Medulla oblongata (tissue), 1 donor: Measurements from ENCODE around the gene KREMEN2.

Experiments
- DNase-seq: peaks from one replicate; pipeline ENCODE4 v3.0.0-alpha.2; 2015; ENCODE audit errors: extremely low spot score

KREMEN2 gene

DNA sequence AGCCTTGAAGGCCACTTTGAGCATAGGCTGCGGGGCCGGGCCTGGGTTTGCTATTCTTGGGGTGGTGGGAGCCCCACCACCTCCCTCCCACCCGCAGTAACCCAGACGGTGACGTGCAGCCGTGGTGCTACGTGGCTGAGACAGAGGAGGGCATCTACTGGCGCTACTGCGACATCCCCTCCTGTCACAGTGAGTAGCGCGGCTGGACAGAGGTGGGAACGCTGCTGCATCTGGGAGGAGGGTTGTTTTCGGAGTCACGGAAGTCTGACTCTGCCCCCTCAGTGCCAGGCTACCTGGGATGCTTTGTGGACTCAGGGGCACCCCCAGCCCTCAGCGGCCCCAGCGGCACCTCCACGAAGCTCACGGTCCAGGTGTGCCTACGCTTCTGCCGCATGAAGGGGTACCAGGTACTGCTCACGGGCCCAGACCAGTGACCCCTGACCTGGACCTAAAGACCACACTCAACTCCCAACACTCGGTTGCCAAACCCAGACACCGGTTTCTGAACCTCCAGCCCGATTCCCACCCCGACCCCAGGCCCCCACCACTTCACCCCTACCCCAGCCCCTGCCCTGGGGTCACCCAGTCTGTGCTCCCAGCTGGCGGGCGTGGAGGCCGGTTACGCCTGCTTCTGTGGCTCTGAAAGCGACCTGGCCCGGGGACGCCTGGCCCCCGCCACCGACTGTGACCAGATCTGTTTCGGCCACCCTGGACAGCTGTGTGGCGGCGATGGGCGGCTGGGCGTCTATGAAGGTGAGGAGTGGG, 2.1 kb downstream of the KREMEN2 start:
- DNase-seq = no peak

DNA sequence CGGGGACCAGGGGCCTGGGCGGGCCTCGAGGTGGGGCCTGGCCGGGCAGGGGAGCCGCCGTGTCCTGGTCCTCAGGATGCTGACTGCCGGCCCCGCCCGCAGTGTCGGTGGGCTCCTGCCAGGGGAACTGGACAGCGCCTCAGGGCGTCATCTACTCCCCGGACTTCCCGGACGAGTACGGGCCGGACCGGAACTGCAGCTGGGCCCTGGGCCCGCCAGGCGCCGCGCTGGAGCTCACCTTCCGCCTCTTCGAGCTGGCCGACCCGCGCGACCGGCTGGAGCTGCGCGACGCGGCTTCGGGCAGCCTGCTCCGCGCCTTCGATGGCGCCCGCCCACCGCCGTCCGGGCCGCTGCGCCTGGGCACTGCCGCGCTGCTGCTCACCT, 2.7 kb downstream of the KREMEN2 start:
- no peak for DNase-seq

DNA sequence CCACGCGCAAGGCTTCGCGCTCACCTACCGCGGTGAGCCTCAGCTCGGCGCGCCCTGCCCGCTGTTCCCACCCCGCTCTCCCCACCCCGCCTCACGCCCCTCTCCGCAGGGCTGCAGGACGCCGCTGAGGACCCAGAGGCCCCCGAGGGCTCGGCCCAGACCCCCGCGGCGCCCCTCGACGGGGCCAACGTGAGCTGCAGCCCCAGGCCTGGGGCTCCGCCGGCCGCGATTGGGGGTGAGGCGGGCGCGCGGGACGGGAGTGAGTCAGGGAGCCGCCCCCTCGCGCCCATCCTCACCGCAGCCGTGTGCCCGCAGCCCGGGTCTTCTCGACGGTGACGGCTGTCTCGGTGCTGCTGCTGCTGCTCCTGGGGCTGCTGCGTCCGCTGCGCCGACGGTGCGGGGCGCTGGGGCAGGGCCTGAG, 3.1 kb downstream of the KREMEN2 start:
- DNase-seq = no peak

DNA sequence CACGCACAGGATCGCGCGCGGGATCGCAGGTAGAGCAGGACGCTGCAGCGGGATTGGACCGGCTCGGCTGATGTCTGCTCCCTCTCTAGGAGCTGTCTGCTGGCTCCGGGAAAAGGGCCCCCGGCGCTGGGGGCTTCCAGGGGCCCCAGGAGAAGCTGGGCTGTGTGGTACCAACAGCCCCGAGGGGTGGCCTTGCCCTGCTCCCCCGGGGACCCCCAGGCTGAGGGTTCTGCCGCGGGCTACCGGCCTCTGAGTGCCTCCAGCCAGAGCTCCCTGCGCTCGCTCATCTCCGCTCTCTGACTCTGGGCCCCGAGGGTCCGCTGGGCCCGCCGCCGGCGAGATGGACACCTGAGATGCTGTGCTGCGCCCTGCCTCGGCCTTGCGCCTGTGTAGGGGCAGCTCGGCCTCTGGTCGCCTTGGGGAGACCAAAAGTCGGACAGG, 3.7 kb downstream of the KREMEN2 start:
- no peak for DNase-seq

DNA sequence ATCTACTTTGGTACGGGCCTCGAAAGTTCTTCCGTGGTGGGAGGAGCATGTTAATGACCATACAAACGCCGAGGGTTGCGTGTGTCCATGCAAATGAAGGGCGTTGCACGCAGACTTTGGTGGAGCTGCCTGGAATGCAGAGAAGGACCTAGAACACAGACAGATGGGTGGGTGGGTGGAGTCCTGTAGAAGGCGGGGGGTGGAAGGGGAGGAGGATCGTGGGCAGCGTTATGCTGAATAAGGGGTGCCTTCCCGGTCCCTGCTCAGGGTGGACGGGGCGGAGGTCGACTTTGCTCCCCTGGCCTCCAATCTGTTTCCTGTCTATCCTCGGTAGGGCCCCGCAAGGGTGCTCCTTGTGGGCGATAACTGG, 4.3 kb downstream of the KREMEN2 start:
- no peak for DNase-seq

DNA sequence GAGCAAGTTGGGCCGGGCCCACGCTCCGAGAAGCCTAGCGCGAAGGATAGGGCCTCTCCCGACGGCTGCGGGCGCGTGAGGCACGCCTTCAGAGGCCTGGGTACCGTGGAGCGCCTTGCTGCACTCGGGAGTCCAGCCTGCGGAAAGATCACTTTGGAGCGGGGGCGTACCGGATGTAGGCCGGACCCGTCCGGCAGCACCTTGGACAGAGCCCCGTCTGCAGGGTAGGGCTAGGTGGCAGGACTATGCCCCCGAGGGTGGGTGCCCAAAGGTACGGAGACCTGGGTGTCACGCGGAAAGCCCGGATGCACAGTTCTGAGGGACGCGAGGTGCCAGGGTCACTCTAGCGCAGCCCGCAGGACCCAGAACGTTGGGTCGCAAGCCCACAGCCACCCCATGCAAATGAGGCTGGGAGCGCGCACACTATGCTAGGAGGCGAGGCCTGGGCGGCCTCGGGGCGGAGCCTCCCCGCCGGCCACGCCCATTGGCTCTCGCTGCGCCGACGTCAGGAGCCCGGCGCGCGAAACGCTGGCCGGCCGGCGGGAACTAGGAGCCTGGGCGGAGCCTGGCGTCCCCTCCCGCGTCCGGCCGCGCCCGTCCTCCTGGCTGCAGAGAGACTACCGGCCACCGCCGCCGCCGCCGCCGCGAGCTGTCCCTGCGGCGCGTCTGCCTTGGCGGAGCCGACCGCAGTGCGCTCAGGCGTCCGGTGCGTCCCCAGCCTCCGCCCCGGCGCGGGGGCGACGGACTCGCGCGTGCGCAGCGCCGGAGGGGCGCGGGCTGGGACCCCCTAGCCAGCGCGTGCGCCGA, 4.9 kb downstream of the KREMEN2 start, which contains the start of gene PAQR4:
PAQR4 (plus strand) TSS at position 611 of the 807 bp plus-strand sequence. CDS start 327 bp downstream, outside the sequence.
- DNase-seq = peak; percentile 95

DNA sequence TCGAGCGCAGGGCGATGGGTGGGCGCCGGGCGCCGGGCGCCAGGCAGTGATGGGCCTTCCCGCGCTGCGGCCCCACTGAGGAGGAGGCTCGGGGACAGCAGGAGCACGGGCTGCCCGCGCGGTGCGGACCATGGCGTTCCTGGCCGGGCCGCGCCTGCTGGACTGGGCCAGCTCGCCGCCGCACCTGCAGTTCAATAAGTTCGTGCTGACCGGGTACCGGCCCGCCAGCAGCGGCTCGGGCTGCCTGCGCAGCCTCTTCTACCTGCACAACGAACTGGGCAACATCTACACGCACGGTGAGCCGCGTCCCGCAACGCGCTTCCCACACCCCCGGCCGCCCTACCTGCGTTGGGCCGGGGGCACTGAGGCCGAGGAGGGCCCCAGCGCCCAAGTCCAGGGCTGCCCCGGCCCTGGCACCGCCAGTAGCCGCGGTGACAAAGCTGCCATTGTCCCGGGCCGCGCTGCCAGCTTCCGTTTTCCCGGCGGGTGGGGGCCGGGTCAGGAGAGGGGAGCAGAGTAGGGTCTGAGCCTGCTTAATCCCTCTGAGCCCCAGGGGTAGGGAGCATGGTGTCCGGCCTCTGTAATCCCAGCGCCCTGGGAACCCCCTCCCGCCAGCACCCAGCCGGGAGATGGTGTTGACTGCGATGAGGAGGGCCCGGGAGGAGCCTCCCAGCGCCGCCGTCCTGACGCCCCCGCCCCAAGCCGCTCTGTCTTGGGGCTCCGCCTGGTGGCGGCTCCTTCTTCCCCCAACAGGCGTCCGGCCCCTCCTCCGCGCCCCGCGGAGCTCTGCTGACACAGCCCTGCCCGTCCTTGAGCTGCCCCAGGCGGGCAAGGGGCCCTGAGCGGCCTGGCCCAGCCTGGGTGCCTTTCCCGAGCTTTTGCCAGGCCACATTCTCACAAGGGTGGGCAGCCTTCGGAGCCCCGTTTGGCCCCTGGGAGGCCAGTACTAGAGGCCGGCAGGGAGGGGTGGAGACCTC, 5.8 kb downstream of the KREMEN2 start:
- DNase-seq = peak; percentile 77

DNA sequence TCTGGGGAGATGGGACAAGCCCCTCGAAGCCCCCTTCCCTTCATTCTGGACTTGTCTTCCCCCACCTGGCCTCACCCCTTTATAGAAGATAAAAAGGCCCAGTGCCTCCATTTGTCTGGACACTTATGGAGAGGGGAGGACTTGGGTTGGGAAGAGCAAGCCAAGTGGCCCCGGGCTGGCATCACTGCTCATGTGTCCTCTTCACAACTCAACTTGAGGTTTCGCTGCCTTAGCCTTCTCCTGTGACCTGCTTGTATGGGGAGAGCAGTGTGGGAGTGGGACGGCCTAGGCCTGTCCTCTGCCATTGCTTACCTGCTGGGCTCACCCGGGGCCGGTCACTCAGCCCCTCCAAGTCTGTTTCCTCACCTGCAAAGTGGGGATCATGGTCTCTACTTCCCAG, 6.5 kb downstream of the KREMEN2 start:
- DNase-seq = no peak

DNA sequence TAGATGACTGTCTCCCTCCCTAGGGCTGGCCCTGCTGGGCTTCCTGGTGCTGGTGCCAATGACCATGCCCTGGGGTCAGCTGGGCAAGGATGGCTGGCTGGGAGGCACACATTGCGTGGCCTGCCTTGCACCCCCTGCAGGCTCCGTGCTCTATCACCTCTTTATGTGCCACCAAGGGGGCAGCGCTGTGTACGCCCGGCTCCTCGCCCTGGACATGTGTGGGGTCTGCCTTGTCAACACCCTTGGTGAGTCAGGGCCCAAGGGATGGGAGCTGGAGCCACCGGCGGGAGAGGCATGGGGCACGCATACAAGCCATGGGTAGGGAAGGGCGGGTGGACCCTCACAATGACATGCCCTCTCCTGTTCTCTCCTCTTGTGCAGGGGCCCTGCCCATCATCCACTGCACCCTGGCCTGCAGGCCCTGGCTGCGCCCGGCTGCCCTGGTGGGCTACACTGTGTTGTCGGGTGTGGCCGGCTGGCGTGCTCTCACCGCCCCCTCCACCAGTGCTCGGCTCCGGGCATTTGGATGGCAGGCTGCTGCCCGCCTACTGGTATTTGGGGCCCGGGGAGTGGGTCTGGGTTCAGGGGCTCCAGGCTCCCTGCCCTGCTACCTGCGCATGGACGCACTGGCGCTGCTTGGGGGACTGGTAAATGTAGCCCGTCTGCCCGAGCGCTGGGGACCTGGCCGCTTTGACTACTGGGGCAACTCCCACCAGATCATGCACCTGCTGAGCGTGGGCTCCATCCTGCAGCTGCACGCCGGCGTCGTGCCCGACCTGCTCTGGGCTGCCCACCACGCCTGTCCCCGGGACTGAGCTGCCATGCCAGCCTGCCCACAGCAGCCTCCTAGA, 7.3 kb downstream of the KREMEN2 start:
- no peak for DNase-seq

DNA sequence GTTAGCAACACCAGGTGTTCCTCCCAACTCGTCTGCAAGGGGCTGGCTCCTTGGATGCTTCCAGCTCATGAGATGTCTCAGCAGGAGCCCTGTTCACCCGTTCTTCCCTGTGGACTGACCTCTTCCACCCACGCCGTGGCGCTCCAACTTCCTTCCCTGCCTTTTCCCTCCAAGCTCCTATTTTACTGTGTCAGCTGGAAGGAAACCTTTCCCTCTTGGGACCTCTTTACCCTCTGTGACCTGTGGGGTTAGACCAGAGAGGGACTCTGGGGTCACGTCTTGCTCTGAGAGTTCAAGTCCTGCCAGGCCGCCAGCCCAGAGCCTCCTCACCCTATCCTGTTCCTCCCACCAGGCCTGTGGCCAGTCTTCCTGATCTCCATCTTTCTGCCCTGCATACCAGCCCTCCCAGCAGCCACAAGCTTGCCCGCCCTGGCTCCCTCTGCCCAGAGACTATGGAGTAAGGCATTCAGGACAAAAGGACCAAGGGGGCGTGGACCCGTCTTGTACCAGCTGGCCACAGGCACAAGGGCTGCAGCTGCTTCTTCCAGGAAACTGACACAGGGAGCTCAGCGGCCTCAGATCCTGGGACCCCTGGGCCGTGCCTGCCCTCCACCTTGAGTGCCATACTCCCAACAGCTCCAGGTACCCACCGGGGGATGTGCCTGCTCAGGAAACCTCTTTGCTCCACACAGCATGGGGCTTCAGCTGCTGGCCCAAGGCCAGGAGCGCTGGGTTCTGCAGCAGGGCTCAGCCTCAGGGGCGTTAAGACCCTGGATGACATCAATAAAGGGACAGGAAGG, 8.1 kb downstream of the KREMEN2 start:
- peak; percentile 44 for DNase-seq

DNA sequence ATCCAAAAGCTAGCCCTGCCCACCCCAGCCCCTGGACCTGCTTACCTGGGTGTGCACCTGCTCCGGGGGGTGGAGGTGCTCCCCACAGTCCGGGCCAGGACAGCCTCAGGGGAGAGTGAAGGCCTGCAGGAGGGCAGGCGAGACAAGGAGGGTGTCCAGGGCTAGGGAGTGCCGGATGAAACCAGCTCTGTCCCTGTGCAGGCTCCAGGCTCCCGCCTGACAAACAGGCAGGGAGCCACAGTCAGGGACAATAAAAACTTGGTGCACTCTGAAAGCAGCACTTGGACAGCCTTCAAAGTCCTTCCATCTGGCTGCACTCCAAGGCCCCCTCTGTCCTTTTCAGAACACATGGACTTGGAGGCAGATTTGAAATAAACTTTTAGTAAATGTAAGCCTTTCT, 9.0 kb downstream of the KREMEN2 start:
- peak; percentile 83 for DNase-seq

DNA sequence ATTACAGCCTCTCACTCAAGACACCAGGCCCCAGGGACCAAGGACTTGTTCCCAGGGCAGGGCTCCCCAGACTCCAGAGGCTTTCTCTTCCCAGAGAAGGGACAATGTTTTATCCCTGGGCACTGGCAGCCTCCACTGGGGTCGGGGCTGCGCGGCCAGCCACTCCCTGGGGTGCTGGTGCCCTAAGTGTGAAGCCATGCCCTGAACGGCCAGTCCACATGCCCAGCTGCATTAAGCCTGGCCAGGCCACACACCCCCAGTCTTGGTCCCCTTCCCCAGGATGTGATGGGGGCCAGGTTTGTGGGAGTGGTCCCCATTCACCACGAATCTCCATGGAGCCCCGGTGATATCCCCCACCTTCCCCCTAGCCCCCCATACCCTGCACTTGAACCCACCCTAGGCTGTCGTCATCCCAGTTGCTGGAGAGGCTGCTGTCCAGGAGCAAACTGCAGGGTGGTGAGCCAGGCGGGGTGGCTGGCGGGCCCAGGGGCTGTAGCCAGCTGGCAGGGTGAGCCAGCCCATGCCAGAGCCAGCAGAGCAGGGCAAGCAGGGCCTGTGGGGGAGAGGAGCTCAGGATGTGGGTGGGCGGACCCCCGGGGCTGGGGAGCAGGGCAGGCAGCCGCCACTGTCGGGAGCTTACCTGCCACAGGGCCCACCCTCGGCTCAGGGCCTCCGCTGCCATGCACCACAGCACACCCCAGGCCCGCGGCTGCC, 9.7 kb downstream of the KREMEN2 start:
- DNase-seq = peak; percentile 38

DNA sequence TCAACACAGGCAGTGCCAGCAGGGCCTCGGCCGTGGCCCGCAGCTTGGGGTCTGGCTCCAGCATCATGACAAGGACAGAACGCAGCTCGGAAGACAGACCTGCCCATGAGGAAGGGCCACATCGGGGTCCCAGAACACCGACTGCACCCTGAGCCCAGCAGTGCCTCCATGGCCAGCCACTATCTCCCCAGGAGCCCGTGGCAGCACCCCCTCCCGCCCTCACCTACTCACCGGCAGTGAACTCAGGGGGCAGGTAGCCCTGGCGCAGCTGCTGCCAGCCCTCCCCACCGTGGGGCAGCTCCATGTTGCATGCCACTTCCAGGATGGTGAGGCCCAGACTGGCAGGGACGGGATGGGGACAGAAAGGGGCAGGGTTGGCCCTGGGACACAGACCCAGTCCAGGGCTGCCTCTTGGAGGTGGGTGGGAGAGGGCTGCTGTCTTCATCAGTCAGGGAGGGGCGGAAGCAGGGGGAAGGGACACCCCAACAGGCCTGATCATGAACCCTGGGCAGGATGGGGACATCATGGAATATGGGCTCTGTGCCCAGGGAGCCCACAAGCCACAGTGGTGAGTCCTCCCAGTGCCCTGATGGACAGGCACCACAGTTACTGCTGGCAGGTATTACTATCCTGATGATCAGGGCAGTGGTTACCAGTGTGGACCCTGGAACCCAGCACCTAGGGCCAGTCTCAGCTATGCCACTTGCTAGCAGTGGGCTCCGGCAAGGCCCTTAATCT, 10.4 kb downstream of the KREMEN2 start:
- no peak for DNase-seq

DNA sequence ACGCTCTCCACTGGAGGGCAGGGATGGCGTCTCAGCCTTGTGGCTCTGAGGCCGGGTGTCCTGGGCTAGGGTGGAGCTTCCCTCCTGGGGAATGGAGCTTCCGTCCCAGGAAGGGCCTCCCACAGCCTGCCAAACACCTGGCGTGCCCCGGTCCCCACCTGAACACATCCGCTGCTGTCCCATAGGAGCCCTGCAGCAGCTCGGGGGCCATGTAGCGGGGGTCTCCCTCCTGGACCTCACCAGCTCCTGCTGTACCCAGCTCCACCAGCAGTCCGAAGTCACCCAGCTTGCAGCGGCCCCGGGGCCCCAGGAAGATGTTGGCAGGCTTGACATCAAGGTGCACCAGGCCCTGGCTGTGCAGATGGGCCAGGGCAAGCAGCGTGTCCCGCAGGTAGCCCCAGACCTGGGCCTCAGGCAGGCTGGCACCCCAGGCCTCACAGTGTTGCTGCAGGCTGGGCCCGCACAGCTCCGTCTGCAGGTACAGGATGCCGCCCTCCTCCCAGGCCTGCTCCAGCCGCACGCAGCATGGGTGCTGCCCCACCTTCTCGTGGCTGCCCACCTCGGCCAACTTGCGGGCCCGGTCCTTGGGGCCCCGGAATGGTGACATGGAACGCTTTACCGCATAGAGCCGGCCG, 11.2 kb downstream of the KREMEN2 start:
- no peak for DNase-seq

DNA sequence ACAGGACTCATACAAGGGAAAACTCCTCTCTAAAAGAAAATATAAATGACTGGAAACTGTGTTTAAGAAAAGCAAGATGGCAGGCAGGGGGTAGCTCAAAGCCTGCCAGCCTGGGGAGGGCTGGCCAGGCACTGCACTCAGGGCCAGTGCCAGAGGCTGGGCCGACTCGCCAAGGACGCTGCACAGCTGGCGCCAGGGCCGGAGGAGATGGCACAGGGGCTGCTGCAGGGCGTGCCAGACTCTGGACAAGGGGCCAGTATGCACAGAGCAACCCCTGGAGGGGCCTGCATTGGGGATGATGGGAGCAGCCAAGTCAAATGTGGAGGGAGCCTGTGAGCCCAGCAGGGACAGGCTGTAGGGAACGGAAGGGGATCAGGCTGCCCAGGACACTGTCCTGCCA, 12.1 kb downstream of the KREMEN2 start:
- peak; percentile 45 for DNase-seq

DNA sequence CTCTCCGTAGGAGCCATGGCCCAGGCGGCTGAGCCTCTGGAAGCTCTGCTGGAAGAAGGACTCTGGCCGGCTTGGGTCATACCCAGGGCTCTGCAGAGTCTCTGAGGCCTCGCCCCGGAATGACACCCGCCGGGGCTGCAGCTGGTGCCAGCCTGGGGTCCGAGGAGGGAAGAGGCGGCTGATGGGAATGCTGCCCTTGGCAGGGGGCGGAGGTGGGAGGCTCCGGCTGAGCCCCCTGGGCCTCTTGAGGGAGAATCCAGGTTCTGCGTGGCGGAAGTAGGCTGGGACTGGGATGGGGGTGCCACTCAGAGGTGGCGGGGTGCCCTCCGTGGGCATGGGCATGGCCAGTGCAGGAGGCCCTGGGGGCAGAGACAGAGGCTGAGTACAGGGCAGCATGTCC, 12.6 kb downstream of the KREMEN2 start:
- DNase-seq = no peak

DNA sequence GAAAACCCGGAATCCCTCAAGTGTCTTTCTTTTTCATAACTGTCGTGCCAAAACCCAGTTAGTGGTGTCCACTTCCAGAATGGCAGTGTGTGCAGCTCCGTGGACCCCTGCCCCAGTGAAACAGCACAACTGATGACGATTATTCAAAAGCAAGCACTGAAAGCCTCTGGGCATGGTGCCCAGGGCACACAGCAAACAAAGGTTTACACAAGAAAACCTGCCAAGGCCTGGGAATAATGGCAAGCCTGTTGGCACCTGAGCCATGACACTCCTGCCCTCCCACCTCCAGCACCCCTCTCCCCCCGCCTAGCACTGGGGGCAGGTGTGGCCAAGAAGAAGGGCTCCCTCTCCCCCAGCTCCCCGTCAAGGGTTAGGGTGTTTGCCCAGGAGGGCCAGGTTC, 13.4 kb downstream of the KREMEN2 start:
- peak; percentile 57 for DNase-seq

DNA sequence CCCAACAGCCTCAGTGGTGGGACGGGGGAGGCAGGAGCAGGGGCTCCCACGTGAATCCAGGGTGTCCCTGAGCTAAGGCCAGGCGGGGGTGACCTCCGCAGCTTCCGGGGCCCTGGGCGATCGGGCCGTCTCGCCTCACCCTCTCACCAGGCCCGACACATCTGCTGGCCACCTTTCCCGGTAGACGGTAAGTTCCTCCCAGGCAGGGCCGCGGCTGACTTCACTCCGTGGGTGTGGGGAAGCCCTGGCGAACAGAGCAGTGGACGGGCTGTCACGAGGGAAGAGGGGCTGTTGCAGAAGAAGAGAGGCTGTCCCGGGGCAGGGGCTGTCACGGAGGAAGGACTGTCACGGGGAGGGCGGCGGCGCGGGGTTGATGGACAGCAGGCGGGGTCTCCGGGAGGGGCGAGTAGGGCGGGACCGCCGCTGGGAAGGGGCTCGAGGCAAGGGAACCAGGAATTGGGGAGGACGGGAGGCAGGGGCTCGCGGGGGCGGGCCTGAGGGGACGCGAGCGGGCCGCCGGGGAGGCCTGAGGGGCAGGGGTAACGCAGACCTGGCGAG, 15.7 kb downstream of the KREMEN2 start:
- DNase-seq = no peak
